ENCODE measurements around the gene HGS.

Gene HGS

GRCh38 chr17:81686614-81687013, 2.8 kb downstream of the HGS start:
- no peak for DNase-seq

- DNase-seq = no peak
Observed at GRCh38 chr17:81687770-81688541, 4.1 kb downstream of the HGS start.

GRCh38 chr17:81688616-81689015, 4.8 kb downstream of the HGS start:
- DNase-seq = no peak

- DNase-seq = no peak
Observed at GRCh38 chr17:81690066-81690465, 6.3 kb downstream of the HGS start.

GRCh38 chr17:81690549-81690948, 6.7 kb downstream of the HGS start:
- no peak for DNase-seq

- no peak for DNase-seq
Observed at GRCh38 chr17:81691196-81691595, 7.4 kb downstream of the HGS start.

GRCh38 chr17:81691608-81692007, 7.8 kb downstream of the HGS start:
- DNase-seq = no peak

GRCh38 chr17:81693509-81694210, 9.8 kb downstream of the HGS start:
- no peak for DNase-seq

- DNase-seq = no peak
Observed at GRCh38 chr17:81694810-81695209, 11.0 kb downstream of the HGS start.

GRCh38 chr17:81695211-81695610, 11.4 kb downstream of the HGS start:
- DNase-seq = no peak

GRCh38 chr17:81695801-81696200, 12.0 kb downstream of the HGS start:
- no peak for DNase-seq

- no peak for DNase-seq
Observed at GRCh38 chr17:81696218-81696941, 12.6 kb downstream of the HGS start.

- DNase-seq = no peak
Observed at GRCh38 chr17:81697261-81698044, 13.6 kb downstream of the HGS start.

GRCh38 chr17:81700353-81701287, 16.8 kb downstream of the HGS start:
- no peak for DNase-seq

- DNase-seq = no peak
Observed at GRCh38 chr17:81701288-81702071, 17.7 kb downstream of the HGS start.

- DNase-seq = peak; percentile 89
Observed at GRCh38 chr17:81702934-81703746, 19.3 kb downstream of the HGS start, which contains the start of gene MRPL12. MRPL12 (plus strand) TSS chr17:81703367; CDS start chr17:81703502, 135 bp downstream.

- no peak for DNase-seq
Observed at GRCh38 chr17:81703747-81704654, 20.2 kb downstream of the HGS start.

GRCh38 chr17:81705518-81706231, 21.9 kb downstream of the HGS start:
- DNase-seq = no peak

Data from fibroblast of skin of abdomen (primary cell).